Suppressor macrophage (primary cell): ENCODE results near the gene GRIK4.
"Not testable (repeated sequence)": the region's sequence is repeated elsewhere in the genome, so short reads cannot be mapped to it uniquely, and the experiment has no call there.

ENCODE experiments used
- DNase-seq, 4 experiments: peaks; one replicate each; pipeline ENCODE4 v3.0.0-alpha.2; 2020 to 2022

The GRIK4 gene

GRCh38 chr11:120746836-120747609 is 235.5 kb downstream of the GRIK4 start:
- no peak for DNase-seq

DNA sequence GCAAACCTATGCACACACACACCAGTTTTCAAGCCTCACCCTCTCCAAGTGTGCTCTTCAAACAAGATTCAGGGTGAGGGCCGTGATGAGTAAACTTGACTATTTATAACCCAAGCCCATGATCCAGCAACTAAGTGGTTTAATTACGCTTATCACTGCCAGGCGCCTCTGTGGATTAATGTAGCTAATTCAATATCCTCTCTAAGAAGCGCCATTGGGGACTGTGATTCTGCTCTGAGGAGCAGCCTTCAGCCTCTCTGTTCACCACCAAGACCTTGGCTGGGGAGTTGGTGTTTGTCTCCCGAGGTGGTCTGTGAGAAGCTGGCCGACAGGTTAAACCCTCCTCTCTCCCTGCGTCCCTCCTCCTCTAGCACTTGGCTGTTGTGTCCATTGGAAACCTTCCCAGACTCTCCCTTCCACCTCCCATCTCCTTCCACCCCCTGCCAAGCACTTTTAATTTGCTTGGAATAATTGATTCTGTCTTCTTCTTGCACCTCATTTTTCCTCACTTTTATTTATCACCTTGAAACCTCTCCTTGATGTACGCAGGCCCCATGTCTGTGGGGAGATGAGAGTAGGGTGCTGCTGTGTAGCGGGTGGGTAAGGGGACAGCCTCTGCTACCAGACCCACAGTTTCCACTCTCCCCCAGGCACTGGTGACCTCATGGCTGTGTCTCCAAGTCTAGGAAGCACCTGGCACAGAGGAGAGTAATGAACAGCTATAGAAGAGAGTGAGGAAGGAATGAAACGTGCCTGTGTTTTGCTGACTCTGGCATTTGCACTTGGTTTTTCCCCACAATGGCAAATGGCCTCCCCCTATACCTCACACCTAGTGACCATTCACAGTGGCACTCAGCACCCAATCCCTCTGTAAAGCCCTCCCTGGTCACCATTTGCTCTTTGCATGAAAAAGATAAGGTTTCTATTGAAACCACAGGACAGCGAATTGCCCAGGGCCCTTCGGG is 236.6 kb downstream of the GRIK4 start:
- DNase-seq: no peak

- no peak for DNase-seq
Measured at GRCh38 chr11:120749395-120749794, 237.8 kb downstream of the GRIK4 start.

DNA sequence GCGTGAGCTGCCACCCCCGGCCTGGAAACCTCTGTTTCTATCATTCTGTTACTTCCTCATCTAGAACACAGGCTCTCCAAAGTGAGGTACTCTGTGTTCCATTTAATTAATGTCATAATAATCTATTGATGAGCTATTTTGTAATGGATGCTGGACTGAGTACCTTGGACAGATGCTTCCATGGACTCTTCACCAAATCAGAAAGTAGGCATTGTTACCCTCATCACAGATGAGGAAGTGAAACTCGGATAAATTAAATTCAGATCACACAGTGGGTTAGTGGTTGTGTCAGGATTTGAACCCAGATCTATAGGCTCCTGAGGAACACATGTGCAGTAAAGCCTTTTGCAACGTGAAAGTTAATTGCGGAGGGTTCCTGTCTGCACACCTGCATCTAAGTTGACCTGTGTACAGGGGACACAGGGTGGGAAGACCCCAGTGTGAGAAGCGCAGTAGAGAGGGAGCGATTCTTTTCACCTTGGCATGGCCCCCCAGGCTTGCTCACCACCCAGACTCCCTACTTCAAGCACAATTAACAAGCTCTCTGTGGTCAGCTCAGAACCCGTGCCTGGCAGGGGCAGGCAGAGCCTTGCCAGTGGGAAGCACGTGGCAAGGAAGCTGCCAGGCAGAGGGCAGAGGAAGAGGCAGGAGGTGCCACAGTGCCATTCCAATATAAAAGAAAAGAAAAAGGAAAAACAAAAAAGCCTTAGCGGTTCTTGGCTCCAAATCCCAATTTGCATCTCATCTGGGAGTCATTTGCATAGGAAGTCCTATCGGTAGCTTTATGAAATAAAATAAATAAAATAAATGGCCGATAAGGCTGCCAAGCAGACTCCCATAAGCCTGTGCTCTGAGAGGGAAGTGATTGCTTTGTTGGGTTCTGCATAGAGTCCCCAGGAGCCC is 239.3 kb downstream of the GRIK4 start:
- peak in 1 of 4 experiments; percentile 7 for DNase-seq

GRCh38 chr11:120751550-120751949 is 240.0 kb downstream of the GRIK4 start:
- no peak for DNase-seq

DNA sequence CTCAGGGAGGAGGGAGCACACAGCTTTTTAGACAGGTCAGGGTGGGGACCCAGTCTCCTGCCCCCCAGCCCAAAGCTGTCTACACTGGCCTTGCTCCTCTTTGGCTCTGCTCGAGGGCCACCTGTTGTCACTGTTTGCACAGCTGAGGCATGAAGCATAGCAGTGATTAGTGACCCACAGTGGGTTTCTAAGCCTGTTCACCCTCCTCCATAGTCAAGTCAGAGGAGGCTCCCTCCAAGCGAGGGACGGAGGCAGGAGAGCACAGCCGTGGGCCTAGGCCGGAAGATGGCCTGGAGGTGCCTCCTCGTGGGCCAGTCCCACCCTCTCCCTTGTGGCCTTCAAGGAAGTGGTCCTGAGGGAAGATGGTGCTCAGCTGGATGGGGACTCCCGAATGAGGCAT is 241.1 kb downstream of the GRIK4 start:
- DNase-seq: no peak

GRCh38 chr11:120756931-120757330 is 245.4 kb downstream of the GRIK4 start:
- DNase-seq: no peak

GRCh38 chr11:120759046-120759445 is 247.5 kb downstream of the GRIK4 start:
- no peak for DNase-seq

DNA sequence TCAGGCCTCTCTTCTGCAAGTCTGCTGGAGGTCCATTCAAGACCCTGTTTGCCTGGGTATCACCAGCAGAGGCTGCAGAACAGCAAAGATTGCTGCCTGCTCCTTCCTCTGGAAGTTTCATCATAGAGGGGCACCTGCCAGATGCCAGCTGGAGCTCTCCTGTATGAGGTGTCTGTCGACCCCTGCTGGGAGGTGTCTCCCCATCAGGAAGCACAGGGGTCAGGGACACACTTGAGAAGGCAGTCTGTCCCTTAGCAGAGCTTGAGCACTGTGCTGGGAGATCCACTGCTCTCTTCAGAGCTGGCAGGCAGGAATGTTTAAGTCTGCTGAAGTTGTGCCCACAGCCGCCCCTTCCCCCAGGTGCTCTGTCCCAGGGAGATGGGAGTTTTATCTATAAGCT is 254.2 kb downstream of the GRIK4 start:
- not testable (repeated sequence) for DNase-seq

DNA sequence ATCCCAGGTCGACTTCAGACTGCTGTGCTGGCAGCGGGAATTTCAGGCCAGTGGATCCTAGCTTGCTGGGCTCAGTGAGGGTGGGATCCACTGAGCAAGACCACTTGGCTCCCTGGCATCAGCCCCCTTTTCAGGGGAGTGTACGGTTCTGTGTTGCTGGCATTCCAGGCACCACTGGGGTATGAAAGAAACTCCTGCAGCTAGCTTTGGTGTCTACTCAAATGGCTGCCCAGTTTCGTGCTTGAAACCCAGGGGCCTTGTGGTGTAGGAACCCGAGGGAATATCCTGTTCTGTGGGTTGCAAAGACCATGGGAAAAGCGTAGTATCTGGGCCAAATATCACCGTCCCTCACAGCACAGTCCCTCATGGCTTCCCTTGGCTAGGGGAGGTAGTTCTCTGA is 254.8 kb downstream of the GRIK4 start:
- no peak for DNase-seq

- DNase-seq: no peak
Measured at GRCh38 chr11:120768949-120769348, 257.4 kb downstream of the GRIK4 start.

DNA sequence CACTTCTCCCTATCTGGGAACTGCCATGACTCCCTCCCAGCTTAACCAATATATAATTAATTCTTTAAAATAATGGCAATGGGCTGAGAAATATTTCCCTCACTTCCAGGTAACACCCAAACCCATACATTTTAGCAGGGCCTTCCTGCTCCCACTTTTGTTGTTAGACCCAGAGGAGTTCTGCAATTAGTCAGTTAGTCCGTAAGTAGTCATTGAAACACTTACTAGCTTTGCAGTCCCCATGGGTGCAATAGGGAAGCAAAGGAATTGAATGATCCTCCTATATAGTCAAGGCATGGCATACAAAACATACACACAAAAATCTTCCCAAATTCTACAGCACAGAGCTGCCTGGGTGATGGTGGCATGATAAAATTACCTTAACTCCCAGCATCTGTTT is 258.4 kb downstream of the GRIK4 start:
- DNase-seq: no peak

DNA sequence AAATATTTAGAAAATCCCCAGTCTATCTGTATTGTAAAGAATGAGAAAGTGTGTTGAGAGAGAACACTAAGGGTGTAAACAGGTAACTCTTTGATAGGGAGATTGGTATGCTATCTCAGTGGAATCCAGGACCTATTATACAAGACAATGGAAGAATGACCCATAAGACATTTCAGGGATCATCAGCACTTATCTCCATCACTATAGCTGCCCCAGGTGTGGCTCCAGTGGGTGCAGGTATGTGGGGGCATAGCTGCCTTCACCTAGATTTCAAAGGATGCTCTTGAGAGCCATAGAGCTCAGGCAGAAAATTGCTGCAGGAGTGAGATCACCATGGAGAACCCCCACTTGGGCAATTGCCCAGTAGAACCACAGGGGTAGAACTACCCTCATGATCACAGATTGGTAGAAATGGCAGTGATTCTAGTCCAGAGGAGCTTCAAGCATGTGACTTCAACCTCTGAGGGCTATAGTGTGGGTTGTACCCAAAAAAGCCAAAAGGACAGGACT is 260.1 kb downstream of the GRIK4 start:
- DNase-seq: no peak

GRCh38 chr11:120773501-120774031 is 262.0 kb downstream of the GRIK4 start:
- no peak for DNase-seq

DNA sequence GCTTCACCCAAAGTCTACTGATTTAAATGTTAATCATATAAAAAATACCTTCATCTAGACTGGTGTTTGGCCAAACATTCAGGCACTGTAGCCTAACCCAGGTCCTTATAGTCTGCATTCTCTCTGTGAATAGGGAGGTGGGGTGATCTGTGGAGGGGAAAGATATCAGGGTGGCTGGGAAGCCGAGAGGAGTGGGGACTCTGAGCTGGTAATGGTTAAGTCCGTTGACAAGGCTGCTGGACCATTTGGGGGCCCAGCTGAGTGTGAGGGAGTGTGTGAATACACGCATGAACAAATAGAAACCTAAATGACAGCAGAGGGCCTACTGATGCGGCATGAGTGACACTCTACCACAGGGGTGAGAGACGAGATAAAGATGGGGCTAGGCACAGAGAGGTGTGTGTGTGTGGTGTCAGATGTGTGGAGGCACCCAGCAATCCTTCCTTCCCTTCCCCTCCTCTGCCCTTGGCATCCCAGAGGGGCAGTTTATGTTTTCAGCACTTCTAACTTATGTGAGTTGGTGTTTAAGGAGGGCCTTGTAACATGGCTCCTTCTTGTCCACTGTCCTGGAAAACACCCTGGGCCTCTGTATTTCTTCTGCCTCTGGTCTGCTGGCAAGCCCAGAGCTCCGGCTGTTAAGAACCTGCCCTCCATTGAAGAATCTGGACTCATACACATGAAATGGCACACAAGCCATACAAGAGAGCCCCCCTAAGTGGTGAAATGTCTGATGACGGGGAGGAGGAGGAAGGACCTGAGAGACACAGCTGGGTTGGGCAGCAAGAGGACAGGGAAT is 263.2 kb downstream of the GRIK4 start:
- no peak for DNase-seq

- DNase-seq: no peak
Measured at GRCh38 chr11:120775986-120776951, 264.7 kb downstream of the GRIK4 start.

DNA sequence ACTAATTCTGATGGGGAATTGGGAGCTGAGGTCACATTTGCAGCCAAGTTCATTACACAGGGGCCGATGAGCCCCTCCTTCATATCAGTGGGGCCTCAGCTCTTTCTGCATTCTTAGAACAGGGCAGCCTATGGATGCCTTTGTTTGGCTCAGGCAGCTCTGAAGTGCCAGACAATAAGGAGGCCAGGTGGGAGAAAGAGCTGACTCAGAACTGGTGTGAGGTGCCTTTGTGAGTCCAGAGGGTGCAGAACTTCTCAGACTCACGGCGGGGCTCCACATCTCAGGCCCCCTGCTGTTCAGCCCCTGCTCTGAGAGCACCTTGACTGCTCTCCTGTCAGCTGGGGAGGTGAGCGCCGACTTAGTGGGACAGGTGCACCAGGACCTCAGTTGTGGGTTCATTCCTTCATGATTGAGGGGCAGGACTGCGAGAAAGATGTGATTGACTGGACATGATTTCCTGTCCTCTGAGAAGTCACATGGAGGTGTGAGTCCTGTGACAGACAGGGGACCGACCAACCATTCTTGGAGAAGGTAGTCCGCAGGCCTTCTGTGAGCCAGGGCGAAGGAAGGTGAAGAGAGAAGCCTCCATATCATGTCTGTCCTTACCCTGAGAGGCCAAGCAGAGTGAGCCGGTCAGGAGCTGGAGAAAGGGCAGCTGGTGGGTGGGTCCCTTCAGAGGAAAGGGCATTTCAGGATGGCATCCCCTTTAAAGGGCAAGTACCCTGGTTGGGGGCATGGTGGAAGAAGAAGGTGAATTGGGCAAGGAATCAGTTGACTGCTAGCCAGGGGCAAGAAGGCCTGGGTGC is 267.3 kb downstream of the GRIK4 start:
- no peak for DNase-seq

- DNase-seq: no peak
Measured at GRCh38 chr11:120780239-120780638, 268.7 kb downstream of the GRIK4 start.

GRCh38 chr11:120781486-120782120 is 270.1 kb downstream of the GRIK4 start:
- DNase-seq: no peak
